Transverse colon (tissue), 4 donors: ENCODE measurements around the gene FYCO1.

Experiments
- EP300 ChIP-seq: sonication (generic); formaldehyde crosslinking; IDR thresholded peaks from one replicate; pipeline ENCODE4 v1.6.1; 2017; ENCODE audit warnings: antibody characterized with exemption, low read depth
- POLR2A ChIP-seq: fragments of 450-650 bp; IDR thresholded peaks from one replicate; pipeline ENCODE4 v1.6.1; 2016; ENCODE audit warnings: antibody characterized with exemption, mild to moderate bottlenecking, moderate library complexity
- POLR2AphosphoS5 ChIP-seq, 3 donors: sonication (generic); formaldehyde crosslinking; IDR thresholded peaks; one replicate each; pipeline ENCODE4 v1.6.1; 2016; ENCODE audit warnings: antibody characterized with exemption in 3 of 3
- TF ChIP-seq, protein P1 (sequence below), 5 experiments: fragments of 200-600 bp in 3 of 5; fragments of 450-650 bp in 2 of 5; sonication (generic) in 3 of 5; IDR thresholded peaks; 1 replicate in 2 of 5; 2 replicates in 3 of 5; pipeline ENCODE4 v1.5.1; 2016 to 2017; ENCODE audit warnings: antibody characterized with exemption in 5 of 5, inconsistent platforms in 3 of 5, mild to moderate bottlenecking in 2 of 5, moderate library complexity in 1 of 5

DNA sequence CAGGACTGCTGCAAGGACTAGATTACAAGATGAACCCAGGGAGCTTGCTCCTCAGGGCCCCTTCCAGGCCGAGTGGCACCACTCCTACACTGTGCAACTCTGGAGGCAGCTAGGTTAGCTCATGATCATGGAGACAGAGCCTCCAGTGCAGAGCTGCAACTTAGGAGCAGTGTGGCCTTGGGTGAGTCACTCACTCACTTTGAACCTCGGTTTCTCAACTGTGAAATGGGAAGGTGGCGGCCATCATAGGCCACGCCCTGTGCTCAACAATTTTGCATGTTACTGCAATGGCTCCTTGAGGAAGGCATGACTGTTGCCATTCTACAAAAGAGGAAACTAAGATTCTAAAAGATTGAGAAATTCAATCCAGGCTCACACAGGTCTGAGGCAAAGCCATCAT lies 63.5 kb downstream of the FYCO1 start:
- TF ChIP-seq, protein P1, sequence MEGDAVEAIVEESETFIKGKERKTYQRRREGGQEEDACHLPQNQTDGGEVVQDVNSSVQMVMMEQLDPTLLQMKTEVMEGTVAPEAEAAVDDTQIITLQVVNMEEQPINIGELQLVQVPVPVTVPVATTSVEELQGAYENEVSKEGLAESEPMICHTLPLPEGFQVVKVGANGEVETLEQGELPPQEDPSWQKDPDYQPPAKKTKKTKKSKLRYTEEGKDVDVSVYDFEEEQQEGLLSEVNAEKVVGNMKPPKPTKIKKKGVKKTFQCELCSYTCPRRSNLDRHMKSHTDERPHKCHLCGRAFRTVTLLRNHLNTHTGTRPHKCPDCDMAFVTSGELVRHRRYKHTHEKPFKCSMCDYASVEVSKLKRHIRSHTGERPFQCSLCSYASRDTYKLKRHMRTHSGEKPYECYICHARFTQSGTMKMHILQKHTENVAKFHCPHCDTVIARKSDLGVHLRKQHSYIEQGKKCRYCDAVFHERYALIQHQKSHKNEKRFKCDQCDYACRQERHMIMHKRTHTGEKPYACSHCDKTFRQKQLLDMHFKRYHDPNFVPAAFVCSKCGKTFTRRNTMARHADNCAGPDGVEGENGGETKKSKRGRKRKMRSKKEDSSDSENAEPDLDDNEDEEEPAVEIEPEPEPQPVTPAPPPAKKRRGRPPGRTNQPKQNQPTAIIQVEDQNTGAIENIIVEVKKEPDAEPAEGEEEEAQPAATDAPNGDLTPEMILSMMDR (IDR thresholded peaks at IDR 0.05): no peak
- TF ChIP-seq POLR2A (no peak), EP300 (no peak), POLR2AphosphoS5 (IDR thresholded peaks at IDR 0.05) (no peak)
